Peyer's patch (tissue), 4 donors: ENCODE measurements around the gene ABHD2.

ENCODE experiments used
- CTCF ChIP-seq, 6 experiments: fragments of 450-650 bp in 4 of 6; fragments of 200-600 bp in 2 of 6; sonication (generic) in 1 of 6; IDR thresholded peaks; one replicate each; pipeline ENCODE4 v1.5.1; 2017 to 2019; ENCODE audit warnings: antibody characterized with exemption in 6 of 6, mild to moderate bottlenecking in 3 of 6, moderate library complexity in 1 of 6
- POLR2A ChIP-seq, 2 donors: fragments of 450-650 bp; IDR thresholded peaks; one replicate each; pipeline ENCODE4 v1.5.1; 2017; ENCODE audit warnings: antibody characterized with exemption in 2 of 2, mild to moderate bottlenecking in 2 of 2, moderate library complexity in 2 of 2

DNA sequence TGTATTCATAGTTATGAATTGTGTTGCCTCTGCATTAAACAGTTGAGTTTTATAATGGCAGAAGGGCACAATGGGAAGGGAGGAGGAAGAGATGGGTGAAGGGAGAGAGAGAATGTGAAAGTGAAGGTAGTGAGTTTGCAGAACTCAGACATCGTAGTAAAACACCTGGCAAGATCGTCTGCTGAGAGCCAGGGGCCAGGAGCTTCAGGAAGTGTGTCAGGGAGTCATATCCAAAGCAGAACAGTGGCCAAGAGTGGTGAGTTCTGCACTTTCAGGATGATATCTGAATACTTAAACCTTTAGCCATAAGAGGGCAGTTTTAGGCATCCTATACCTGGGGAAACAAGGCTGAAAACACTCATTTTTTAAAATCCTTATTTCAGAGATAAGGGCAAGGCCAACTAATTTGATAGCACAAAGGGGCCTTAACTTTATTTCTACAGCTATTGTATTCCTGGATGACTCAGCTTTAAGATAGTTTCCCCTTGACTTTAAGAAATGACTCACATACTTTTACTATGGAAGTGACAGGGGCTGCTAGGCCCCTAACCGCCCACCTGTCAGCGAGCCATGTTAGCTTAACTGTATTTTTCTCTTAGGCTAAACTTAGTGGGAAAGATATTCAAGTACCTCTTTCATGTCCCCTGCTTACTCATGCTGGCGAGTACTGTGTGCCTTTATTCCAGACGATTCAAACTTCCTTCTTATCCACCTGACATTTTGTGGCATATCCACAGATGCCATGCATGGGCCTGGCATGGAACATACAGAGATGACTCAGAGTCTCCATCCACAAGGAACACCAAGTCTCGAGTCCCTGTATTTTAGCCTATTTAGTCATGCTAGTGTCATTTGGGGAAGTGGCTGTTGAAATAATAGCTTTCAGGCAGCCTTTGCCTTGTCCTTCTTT lies 79.3 kb downstream of the ABHD2 start:
- TF ChIP-seq POLR2A (IDR thresholded peaks at IDR 0.05) (no peak), CTCF (IDR thresholded peaks at IDR 0.05) (no peak)
